Hepatocyte (in vitro differentiated cells): ENCODE data around the gene PTBP3.

Source experiments
- CTCF ChIP-seq: fragments of 200-600 bp; sonication (generic); IDR thresholded peaks from 2 replicates; pipeline ENCODE4 v1.5.1; 2016; ENCODE audit warnings: antibody characterized with exemption, mild to moderate bottlenecking; ENCODE audit not compliant: poor library complexity
- EZH2 ChIP-seq: fragments of 200-600 bp; sonication (generic); IDR thresholded peaks from 2 replicates; pipeline ENCODE4 v1.6.1; 2016; ENCODE audit warnings: antibody characterized with exemption, mild to moderate bottlenecking, borderline replicate concordance
- EZH2phosphoT487 ChIP-seq: fragments of 200-600 bp; sonication (generic); IDR thresholded peaks from one replicate; pipeline ENCODE4 v1.6.1; 2018; ENCODE audit warnings: antibody characterized with exemption, mild to moderate bottlenecking, low read depth, moderate library complexity; ENCODE audit not compliant: unreplicated experiment, severe bottlenecking

GRCh38 chr9:112184946-112185345, 148.5 kb downstream of the PTBP3 start:
- TF ChIP-seq CTCF (no peak), EZH2 (no peak), EZH2phosphoT487 (no peak)
